KMS-11 (cell line): ENCODE data around the gene ATP8B3.

Experiments used
- H2AFZ ChIP-seq: fragments of 200-600 bp; sonication (generic); 2 replicates; pipeline ENCODE4 v1.6.1; 2016; ENCODE audit warnings: antibody characterized with exemption, mixed run types, low read depth
- H3K27ac ChIP-seq: fragments of 200-600 bp; sonication (generic); 2 replicates; pipeline ENCODE4 v1.6.1; 2016; ENCODE audit warnings: mild to moderate bottlenecking, mixed run types
- H3K27me3 ChIP-seq: fragments of 200-600 bp; sonication (generic); 2 replicates; pipeline ENCODE4 v1.6.1; 2017; ENCODE audit warnings: mild to moderate bottlenecking, low read depth, mixed run types, moderate library complexity; ENCODE audit not compliant: insufficient read depth
- H3K36me3 ChIP-seq: fragments of 200-600 bp; sonication (generic); 2 replicates; pipeline ENCODE4 v1.6.1; 2017; ENCODE audit warnings: mild to moderate bottlenecking, mixed run types; ENCODE audit not compliant: insufficient read depth
- H3K4me1 ChIP-seq: fragments of 200-600 bp; sonication (generic); 2 replicates; pipeline ENCODE4 v1.6.1; 2016; ENCODE audit warnings: mild to moderate bottlenecking, low read depth, mixed run types; ENCODE audit not compliant: poor library complexity, severe bottlenecking
- H3K4me2 ChIP-seq: fragments of 200-600 bp; sonication (generic); 2 replicates; pipeline ENCODE4 v1.7.0; 2016; ENCODE audit warnings: mild to moderate bottlenecking, mixed run types
- H3K4me3 ChIP-seq: fragments of 200-600 bp; sonication (generic); IDR thresholded peaks from 2 replicates; pipeline ENCODE4 v1.6.1; 2017; ENCODE audit warnings: low read depth, low read length, mixed read lengths; ENCODE audit not compliant: insufficient read depth
- H3K79me2 ChIP-seq: fragments of 200-600 bp; sonication (generic); 2 replicates; pipeline ENCODE4 v1.6.1; 2016; ENCODE audit warnings: low read depth, mixed run types; ENCODE audit not compliant: insufficient read depth
- H3K9ac ChIP-seq: fragments of 200-600 bp; sonication (generic); 2 replicates; pipeline ENCODE4 v1.6.1; 2016; ENCODE audit warnings: mild to moderate bottlenecking, mixed run types
- H4K20me1 ChIP-seq: fragments of 200-600 bp; sonication (generic); 2 replicates; pipeline ENCODE4 v1.6.1; 2016; ENCODE audit warnings: mild to moderate bottlenecking, mixed run types; ENCODE audit not compliant: insufficient read depth
- CTCF ChIP-seq: fragments of 200-600 bp; sonication (generic); conservative IDR thresholded peaks from 2 replicates; pipeline ENCODE4 v1.6.1; 2017; ENCODE audit warnings: low read depth, mild to moderate bottlenecking, antibody characterized with exemption, low read length, moderate library complexity, mixed read lengths

ATP8B3 gene

GRCh38 chr19:1830978-1831377, 18.9 kb upstream of the ATP8B3 start:
- Histone ChIP-seq H3K79me2 (peaks cover 7% of the 10 kb centered on the region; the same call in 1 of the 2 replicates), H4K20me1 (no peaks in the 10 kb centered on the region), H3K9ac (no peak overlapping the region), H3K27ac (no peak overlapping the region), H3K4me1 (no peaks in the 10 kb centered on the region), H3K4me2 (no peak overlapping the region), H3K4me3 (no peak overlapping the region), H2AFZ (no peak overlapping the region), H3K36me3 (no peaks in the 10 kb centered on the region), H3K27me3 (no peaks in the 10 kb centered on the region)
- TF ChIP-seq CTCF: no peak

- Histone ChIP-seq H3K27ac (no peak overlapping the region), H3K36me3 (no peaks in the 10 kb centered on the region), H3K4me1 (no peaks in the 10 kb centered on the region), H3K9ac (no peak overlapping the region), H4K20me1 (no peaks in the 10 kb centered on the region), H3K4me3 (no peak overlapping the region), H3K27me3 (no peaks in the 10 kb centered on the region), H3K4me2 (no peak overlapping the region), H2AFZ (no peak overlapping the region), H3K79me2 (peaks cover 7% of the 10 kb centered on the region; the same call in 1 of the 2 replicates)
- TF ChIP-seq CTCF: no peak
Observed at GRCh38 chr19:1830568-1830967, 18.5 kb upstream of the ATP8B3 start.

GRCh38 chr19:1829958-1830357, 17.9 kb upstream of the ATP8B3 start:
- no peaks in the 10 kb centered on the region for H4K20me1 ChIP-seq
- no peaks in the 10 kb centered on the region for H3K27me3 ChIP-seq
- H3K27ac ChIP-seq: no peak overlapping the region
- H3K4me2 ChIP-seq: no peak overlapping the region
- no peaks in the 10 kb centered on the region for H3K4me1 ChIP-seq
- no peak overlapping the region for H2AFZ ChIP-seq
- H3K79me2 ChIP-seq: peaks cover 7% of the 10 kb centered on the region; the same call in 1 of the 2 replicates
- TF ChIP-seq CTCF: no peak
- no peak overlapping the region for H3K9ac ChIP-seq
- H3K36me3 ChIP-seq: no peaks in the 10 kb centered on the region
- H3K4me3 ChIP-seq: no peak overlapping the region

GRCh38 chr19:1828279-1829238, 16.5 kb upstream of the ATP8B3 start:
- Histone ChIP-seq H4K20me1 (no peaks in the 10 kb centered on the region), H2AFZ (no peak overlapping the region), H3K79me2 (peaks cover 7% of the 10 kb centered on the region; the same call in 1 of the 2 replicates), H3K9ac (no peak overlapping the region), H3K4me2 (no peak overlapping the region), H3K36me3 (no peaks in the 10 kb centered on the region), H3K4me1 (no peaks in the 10 kb centered on the region), H3K27ac (no peak overlapping the region), H3K27me3 (no peaks in the 10 kb centered on the region), H3K4me3 (no peak overlapping the region)
- TF ChIP-seq CTCF: no peak
